ENCODE results near the gene HECTD4.

The HECTD4 gene

GRCh38 chr12:112219195-112219594 lies 163.0 kb downstream of the HECTD4 start:
- TF ChIP-seq EZH2phosphoT487 (IDR thresholded peaks at IDR 0.05; ENCODE audit: borderline replicate concordance, low read length) (no peak), CTCF (IDR thresholded peaks at IDR 0.05; ENCODE audit: low read depth, low read length, poor library complexity, severe bottlenecking) (no peak)
- peaks cover 13% of the 10 kb centered on the region; the same call in 1 of the 2 replicates for H3K36me3 ChIP-seq (ENCODE audit: control insufficient read depth, low read length)

DNA sequence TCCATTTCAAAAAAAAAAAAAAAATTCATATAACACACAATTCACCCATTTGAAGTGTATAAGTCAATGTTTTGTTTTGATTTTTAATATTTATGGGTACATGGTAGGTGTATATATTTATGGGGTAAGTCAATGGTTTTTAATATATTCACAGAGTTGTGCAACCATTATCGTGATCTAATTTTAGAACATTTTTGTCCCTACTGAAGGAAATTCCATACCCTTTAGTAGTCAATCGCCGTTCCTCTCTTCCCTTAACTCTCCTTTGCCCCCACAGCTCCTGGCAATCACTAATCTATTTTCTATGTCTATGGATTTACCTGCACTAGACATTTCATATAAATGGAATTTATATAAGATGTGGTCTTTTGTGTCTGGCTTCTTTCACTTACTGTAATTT lies 164.1 kb downstream of the HECTD4 start:
- H3K9me3 ChIP-seq (ENCODE audit: control insufficient read depth, insufficient read depth, low read length), result no peaks in the 10 kb centered on the region
- no peak overlapping the region for H3K27ac ChIP-seq (ENCODE audit: low read depth, low read length)
- TF ChIP-seq CTCF (IDR thresholded peaks at IDR 0.05; ENCODE audit: low read depth, low read length, poor library complexity, severe bottlenecking) (no peak), EZH2phosphoT487 (IDR thresholded peaks at IDR 0.05; ENCODE audit: borderline replicate concordance, low read length) (no peak)
- H3F3A ChIP-seq (ENCODE audit: control insufficient read depth, insufficient read depth), result no peaks in the 10 kb centered on the region
- H3K4me1 ChIP-seq (ENCODE audit: control insufficient read depth, low read length), result peaks cover 10% of the 10 kb centered on the region
- no peaks in the 10 kb centered on the region for H3K27me3 ChIP-seq (ENCODE audit: control insufficient read depth, low read length)
- no peaks in the 10 kb centered on the region for H3K79me2 ChIP-seq (ENCODE audit: control insufficient read depth, low read length)
- H3K4me3 ChIP-seq (ENCODE audit: low read length), result no peak overlapping the region
- no peak overlapping the region for H3K4me2 ChIP-seq (ENCODE audit: low read length)
- peaks cover 16% of the 10 kb centered on the region; the same call in 1 of the 2 replicates for H3K36me3 ChIP-seq (ENCODE audit: control insufficient read depth, low read length)
- H3K9me2 ChIP-seq (replicated peaks; ENCODE audit: control insufficient read depth, low read length), result no peaks in the 10 kb centered on the region
- no peaks in the 10 kb centered on the region for H4K20me1 ChIP-seq (ENCODE audit: control insufficient read depth, insufficient read depth, low read depth, low read length)

More at GRCh38 chr12:112219195-112219594, 163.0 kb downstream of the HECTD4 start:
- Histone ChIP-seq H3K9me2 (replicated peaks; ENCODE audit: control insufficient read depth, low read length) (no peaks in the 10 kb centered on the region), H3K27me3 (ENCODE audit: control insufficient read depth, low read length) (no peaks in the 10 kb centered on the region), H3K9me3 (ENCODE audit: control insufficient read depth, insufficient read depth, low read length) (no peaks in the 10 kb centered on the region), H3K4me2 (ENCODE audit: low read length) (no peak overlapping the region), H3K27ac (ENCODE audit: low read depth, low read length) (no peak overlapping the region), H3F3A (ENCODE audit: control insufficient read depth, insufficient read depth) (no peaks in the 10 kb centered on the region), H4K20me1 (ENCODE audit: control insufficient read depth, insufficient read depth, low read depth, low read length) (no peaks in the 10 kb centered on the region), H3K4me3 (ENCODE audit: low read length) (no peak overlapping the region), H3K79me2 (ENCODE audit: control insufficient read depth, low read length) (no peaks in the 10 kb centered on the region), H3K4me1 (ENCODE audit: control insufficient read depth, low read length) (peaks cover 10% of the 10 kb centered on the region)

DNA sequence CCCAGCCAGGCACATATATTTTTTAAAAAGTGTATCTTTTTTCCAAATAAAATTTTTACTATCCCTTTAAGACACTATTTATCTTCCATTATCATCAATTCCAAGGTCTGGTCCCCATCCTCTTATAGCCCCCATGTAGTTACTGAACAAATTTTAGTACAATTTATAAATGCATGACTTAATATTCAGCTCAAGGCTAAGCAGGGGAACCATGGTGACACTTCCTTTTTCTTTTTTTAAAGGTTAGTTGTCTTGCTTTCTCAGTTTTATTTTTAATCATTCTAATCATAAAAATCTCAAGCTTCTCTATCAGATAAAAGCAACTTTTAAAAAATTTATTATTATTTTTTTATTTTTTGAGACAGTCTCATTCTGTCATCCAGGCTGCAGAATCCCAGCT lies 164.6 kb downstream of the HECTD4 start:
- TF ChIP-seq EZH2phosphoT487 (IDR thresholded peaks at IDR 0.05; ENCODE audit: borderline replicate concordance, low read length) (no peak), CTCF (IDR thresholded peaks at IDR 0.05; ENCODE audit: low read depth, low read length, poor library complexity, severe bottlenecking) (no peak)
- no peaks in the 10 kb centered on the region for H3K27me3 ChIP-seq (ENCODE audit: control insufficient read depth, low read length)
- no peaks in the 10 kb centered on the region for H3F3A ChIP-seq (ENCODE audit: control insufficient read depth, insufficient read depth)
- no peaks in the 10 kb centered on the region for H3K79me2 ChIP-seq (ENCODE audit: control insufficient read depth, low read length)
- H3K9me3 ChIP-seq (ENCODE audit: control insufficient read depth, insufficient read depth, low read length), result no peaks in the 10 kb centered on the region
- H3K27ac ChIP-seq (ENCODE audit: low read depth, low read length), result no peak overlapping the region
- H3K4me3 ChIP-seq (ENCODE audit: low read length), result no peak overlapping the region
- H3K4me2 ChIP-seq (ENCODE audit: low read length), result no peak overlapping the region
- no peaks in the 10 kb centered on the region for H3K9me2 ChIP-seq (replicated peaks; ENCODE audit: control insufficient read depth, low read length)
- H4K20me1 ChIP-seq (ENCODE audit: control insufficient read depth, insufficient read depth, low read depth, low read length), result no peaks in the 10 kb centered on the region
- peaks cover 10% of the 10 kb centered on the region for H3K4me1 ChIP-seq (ENCODE audit: control insufficient read depth, low read length)
- peaks cover 16% of the 10 kb centered on the region; the same call in 1 of the 2 replicates for H3K36me3 ChIP-seq (ENCODE audit: control insufficient read depth, low read length)
